ENCODE measurements around the gene UBXN6.

Gene UBXN6

GRCh38 chr19:4437103-4437502, 20.5 kb downstream of the UBXN6 start:
- no peak for DNase-seq

GRCh38 chr19:4436231-4436630, 21.4 kb downstream of the UBXN6 start:
- DNase-seq, result no peak

- no peak for DNase-seq
Measured at GRCh38 chr19:4434391-4434790, 23.2 kb downstream of the UBXN6 start.

GRCh38 chr19:4432918-4433506, 24.6 kb downstream of the UBXN6 start:
- no peak for DNase-seq

GRCh38 chr19:4431808-4432674, 25.6 kb downstream of the UBXN6 start:
- DNase-seq, result no peak

- DNase-seq, result no peak
Measured at GRCh38 chr19:4431296-4431695, 26.3 kb downstream of the UBXN6 start.

GRCh38 chr19:4430760-4431159, 26.8 kb downstream of the UBXN6 start:
- no peak for DNase-seq

- DNase-seq, result no peak
Measured at GRCh38 chr19:4429771-4430171, 27.8 kb downstream of the UBXN6 start.

GRCh38 chr19:4429256-4429655, 28.3 kb downstream of the UBXN6 start:
- no peak for DNase-seq

- DNase-seq, result no peak
Measured at GRCh38 chr19:4428326-4428975, 29.1 kb downstream of the UBXN6 start.

GRCh38 chr19:4425537-4425936, 32.1 kb downstream of the UBXN6 start:
- DNase-seq, result no peak

GRCh38 chr19:4423416-4424126, 34.0 kb downstream of the UBXN6 start:
- DNase-seq, result no peak

- no peak for DNase-seq
Measured at GRCh38 chr19:4416268-4416667, 41.3 kb downstream of the UBXN6 start.

- no peak for DNase-seq
Measured at GRCh38 chr19:4415352-4415751, 42.2 kb downstream of the UBXN6 start.

GRCh38 chr19:4414800-4415321, 42.7 kb downstream of the UBXN6 start:
- no peak for DNase-seq

GRCh38 chr19:4414144-4414799, 43.3 kb downstream of the UBXN6 start:
- no peak for DNase-seq

- no peak for DNase-seq
Measured at GRCh38 chr19:4413588-4413987, 44.0 kb downstream of the UBXN6 start.

GRCh38 chr19:4409123-4409933, 48.3 kb downstream of the UBXN6 start:
- no peak for DNase-seq

GRCh38 chr19:4406626-4407025, 51.0 kb downstream of the UBXN6 start:
- no peak for DNase-seq

GRCh38 chr19:4405977-4406376, 51.6 kb downstream of the UBXN6 start:
- DNase-seq, result no peak

- no peak for DNase-seq
Measured at GRCh38 chr19:4403005-4403761, 54.4 kb downstream of the UBXN6 start.
